Articular chondrocyte of knee joint (primary cell): ENCODE results near the gene LGALSL. TPM values are rescaled to one million over a fixed set of nuclear protein-coding genes. Genes with fewer than 3 reads are reported as not detected.

Source experiments
- total RNA-seq: library from RNA; depleted of rRNA; stranded (reverse); fragments of >200 nt; gene quantifications from 2 replicates; pipeline ENCODE4 v1.2.3, GENCODE V29; 2012

Gene LGALSL
- total RNA-seq: 8.3 and 9.8 TPM in 2 replicates

GRCh38 chr2:64453770-64454385 is at the start of gene LGALSL:
LGALSL (plus strand) TSS chr2:64454162; CDS start chr2:64454546, 384 bp downstream.

Other genes starting within 250 kb of the LGALSL start
- 36.6 and 41.6 TPM in 2 replicates for gene AFTPH, start 70.2 kb downstream of the LGALSL start, total RNA-seq
- 31.9 and 39.1 TPM in 2 replicates for gene SERTAD2, start 199.8 kb downstream of the LGALSL start, total RNA-seq